GM12874 (cell line): Measurements from ENCODE around the gene CTNNA3.

Source experiments
- CTCF ChIP-seq: IDR thresholded peaks from 2 replicates; pipeline ENCODE4 v1.5.1; 2011; ENCODE audit warnings: low read depth, mild to moderate bottlenecking, control low read depth, low read length, moderate library complexity; ENCODE audit not compliant: insufficient read depth

The CTNNA3 gene

GRCh38 chr10:66246177-66246576 lies 1449.8 kb downstream of the CTNNA3 start:
- no peak for TF ChIP-seq CTCF

- TF ChIP-seq CTCF: no peak
These were observed 1451.0 kb downstream of the CTNNA3 start for GRCh38 chr10:66244953-66245352.

GRCh38 chr10:66242885-66243284 lies 1453.1 kb downstream of the CTNNA3 start:
- TF ChIP-seq CTCF: no peak

GRCh38 chr10:66239062-66239461 lies 1456.9 kb downstream of the CTNNA3 start:
- TF ChIP-seq CTCF: no peak

GRCh38 chr10:66238343-66238742 lies 1457.7 kb downstream of the CTNNA3 start:
- no peak for TF ChIP-seq CTCF

GRCh38 chr10:66234872-66235271 lies 1461.1 kb downstream of the CTNNA3 start:
- no peak for TF ChIP-seq CTCF

GRCh38 chr10:66228887-66229286 lies 1467.1 kb downstream of the CTNNA3 start:
- no peak for TF ChIP-seq CTCF

GRCh38 chr10:66223656-66224055 lies 1472.3 kb downstream of the CTNNA3 start:
- no peak for TF ChIP-seq CTCF
